Measurements from ENCODE around the gene PRR9. TPM values are rescaled to one million over a fixed set of nuclear protein-coding genes. Genes with fewer than 3 reads are reported as not detected.

The PRR9 gene
- total and polyA plus RNA-seq, 7 donors, result not detected

DNA sequence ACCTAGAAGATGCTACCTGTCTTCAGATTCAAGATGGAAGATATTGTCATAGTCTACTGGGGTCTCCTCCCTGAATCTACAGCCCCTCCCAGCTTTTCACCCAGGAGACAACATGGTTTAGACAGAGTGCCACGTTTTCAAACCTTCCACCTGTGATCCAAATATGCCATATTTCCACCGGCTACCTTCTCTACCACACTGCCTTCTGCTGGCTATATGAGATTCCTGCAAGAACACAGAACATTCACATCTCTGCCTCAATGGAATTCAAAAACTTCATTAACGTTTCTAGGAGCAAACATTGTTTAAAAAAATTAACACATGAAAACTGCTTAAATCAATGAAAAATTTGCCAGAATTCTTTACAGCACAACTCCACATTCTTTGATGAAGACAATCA is 27.0 kb upstream of the PRR9 start:
- TF ChIP-seq EP300 (IDR thresholded peaks at IDR 0.05), result no peak
- no peak for TF ChIP-seq POLR2A (IDR thresholded peaks at IDR 0.05)
- no peak for TF ChIP-seq POLR2AphosphoS5 (IDR thresholded peaks at IDR 0.05)
- TF ChIP-seq CTCF (IDR thresholded peaks at IDR 0.05), result no peak
- Histone ChIP-seq H3K9me3 (no peaks in the 10 kb centered on the region), H3K4me1 (no peaks in the 10 kb centered on the region), H3K27ac (no peak overlapping the region), H3K36me3 (no peaks in the 10 kb centered on the region), H3K27me3 (peaks cover 0 to 5% (median 0%) of the 10 kb centered on the region in 3 donors), H3K4me3 (no peak overlapping the region)
- intact Hi-C loops (cut with DNase I), result no loop called here
- 7 to 19% methylated on average over 3 of the region's 3 CpGs for WGBS, 2 donors
- no peak for DNase-seq

GRCh38 chr1:153192697-153193096 is 24.7 kb upstream of the PRR9 start:
- WGBS, 2 donors, result 20 to 33% methylated on average over 3 of the region's 3 CpGs
- H3K36me3 ChIP-seq, result no peaks in the 10 kb centered on the region
- TF ChIP-seq CTCF (IDR thresholded peaks at IDR 0.05) (no peak), POLR2AphosphoS5 (IDR thresholded peaks at IDR 0.05) (no peak), POLR2A (IDR thresholded peaks at IDR 0.05) (no peak), EP300 (IDR thresholded peaks at IDR 0.05) (no peak)
- no peaks in the 10 kb centered on the region for H3K4me1 ChIP-seq
- no peak overlapping the region for H3K27ac ChIP-seq
- DNase-seq, result no peak
- H3K27me3 ChIP-seq, result peaks cover 0 to 5% (median 0%) of the 10 kb centered on the region in 3 donors
- intact Hi-C loops (cut with DNase I), result no loop called here
- peaks cover 0 to 3% (median 0%) of the 10 kb centered on the region in 4 donors for H3K9me3 ChIP-seq
- no peak overlapping the region for H3K4me3 ChIP-seq

GRCh38 chr1:153194331-153195050 is 22.9 kb upstream of the PRR9 start:
- no peaks in the 10 kb centered on the region for H3K36me3 ChIP-seq

DNA sequence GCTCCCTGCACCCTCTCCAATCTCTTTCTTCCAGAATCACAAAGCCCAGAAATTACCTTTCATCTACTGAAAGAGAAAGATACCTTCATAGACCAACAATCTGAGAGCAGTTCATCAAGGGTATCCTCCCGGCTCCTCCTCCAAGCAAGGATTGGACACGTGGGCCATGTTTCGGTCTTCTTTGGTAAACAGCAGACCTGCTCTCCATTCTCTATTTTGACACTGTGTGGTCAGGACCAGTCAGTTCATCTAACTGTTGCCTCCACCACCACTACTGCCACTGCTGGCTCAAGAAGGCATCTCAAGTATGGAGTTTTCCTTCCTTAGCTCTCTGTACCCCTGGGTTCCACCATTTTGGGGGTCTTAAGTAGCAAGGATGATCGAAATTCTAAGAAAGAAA is 22.2 kb upstream of the PRR9 start:
- H3K4me1 ChIP-seq, result no peaks in the 10 kb centered on the region
- no peaks in the 10 kb centered on the region for H3K36me3 ChIP-seq
- TF ChIP-seq POLR2A (IDR thresholded peaks at IDR 0.05), result no peak
- no peak for TF ChIP-seq POLR2AphosphoS5 (IDR thresholded peaks at IDR 0.05)
- TF ChIP-seq CTCF (IDR thresholded peaks at IDR 0.05), result no peak
- H3K9me3 ChIP-seq, result peaks cover 0 to 3% (median 0%) of the 10 kb centered on the region in 4 donors
- 68 to 78% methylated on average over 4 of the region's 4 CpGs for WGBS, 2 donors
- no peak overlapping the region for H3K27ac ChIP-seq
- no peak for DNase-seq
- H3K4me3 ChIP-seq, result no peak overlapping the region
- peaks cover 0 to 5% (median 0%) of the 10 kb centered on the region in 3 donors for H3K27me3 ChIP-seq
- intact Hi-C loops (cut with DNase I), result no loop called here

More at GRCh38 chr1:153194331-153195050, 22.9 kb upstream of the PRR9 start:
- H3K9me3 ChIP-seq, result peaks cover 0 to 3% (median 0%) of the 10 kb centered on the region in 4 donors
- no peak overlapping the region for H3K27ac ChIP-seq
- peaks cover 0 to 5% (median 0%) of the 10 kb centered on the region in 3 donors for H3K27me3 ChIP-seq
- no peak for DNase-seq
- intact Hi-C loops (cut with DNase I), result no loop called here
- no peaks in the 10 kb centered on the region for H3K4me1 ChIP-seq
- no peak overlapping the region for H3K4me3 ChIP-seq
- 60 to 69% methylated on average over 3 of the region's 3 CpGs for WGBS, 2 donors
- no peak for TF ChIP-seq POLR2A (IDR thresholded peaks at IDR 0.05)
- TF ChIP-seq EP300 (IDR thresholded peaks at IDR 0.05), result no peak
- no peak for TF ChIP-seq CTCF (IDR thresholded peaks at IDR 0.05)
- TF ChIP-seq POLR2AphosphoS5 (IDR thresholded peaks at IDR 0.05), result no peak
